HCT116 (cell line): ENCODE measurements around the gene TPRG1. TPM values are rescaled to one million over a fixed set of nuclear protein-coding genes. Genes with fewer than 3 reads are reported as not detected.

Source experiments
- ATAC-seq: fragments of 200-7000 bp; cut with Tn5 transposase; 2 replicates; pipeline ENCODE4 v1.9.1; 2020; ENCODE audit warnings: mild to moderate bottlenecking, moderate library complexity
- BruUV-seq: library from RNA; stranded (reverse); fragments of 400-500 nt; replicated peaks from 2 replicates; lab custom pipeline; 2021; lab: Mats Ljungman, UMichigan
- CTCF ChIA-PET: fragments of 300-600 bp; sonication (Branson Sonifier 250); formaldehyde crosslinking; loops from one replicate; lab custom pipeline; 2021; ENCODE audit warnings: antibody characterized with exemption; lab: Charles Lee
- POLR2A ChIA-PET: fragments of 300-600, 350-600 bp; sonication (Branson Sonifier 250); formaldehyde crosslinking; loops from one replicate; lab custom pipeline; 2021; ENCODE audit warnings: antibody characterized with exemption; lab: Charles Lee
- RAD21 ChIA-PET, 2 experiments: fragments of 300-600 bp; sonication (Branson Sonifier 250); formaldehyde crosslinking; loops; one replicate each; lab custom pipeline; 2023; ENCODE audit warnings: low total read pairs in 2 of 2; ENCODE audit not compliant: uncharacterized antibody in 2 of 2, unreplicated experiment in 2 of 2, low non-redundant PET in 1 of 2; lab: Charles Lee
- DNase-seq: peaks from one replicate; pipeline ENCODE4 v3.0.0-alpha.2; 2010; ENCODE audit warnings: low read depth, low spot score
- H2AFZ ChIP-seq: fragments of 200-600 bp; shearing (Covaris generic), sonication (generic); 2 replicates; pipeline ENCODE4 v1.6.1; 2017; ENCODE audit warnings: low read depth, mixed run types, mixed read lengths, antibody characterized with exemption, low read length; ENCODE audit not compliant: poor library complexity, severe bottlenecking
- H3K27ac ChIP-seq: 2 replicates; pipeline ENCODE4 v1.5.1; 2012; ENCODE audit warnings: low read depth, low read length
- H3K27me3 ChIP-seq: fragments of 200-600 bp; sonication (generic); 2 replicates; pipeline ENCODE4 v1.6.1; 2016; ENCODE audit warnings: mixed run types, low read length, mixed read lengths; ENCODE audit not compliant: insufficient read depth
- H3K36me3 ChIP-seq, 2 experiments: fragments of 200-500 bp in 1 of 2; fragments of 200-600 bp in 1 of 2; sonication (Bioruptor generic) in 1 of 2; sonication (generic) in 1 of 2; 2 replicates each; pipeline versions ENCODE4 v1.5.1 to v1.6.1; 2014 to 2016; ENCODE audit warnings: low read length in 2 of 2, inconsistent platforms in 1 of 2, mixed read lengths in 1 of 2, mixed run types in 1 of 2; ENCODE audit not compliant: insufficient read depth in 2 of 2, control insufficient read depth in 1 of 2
- H3K4me1 ChIP-seq, 2 experiments: fragments of 200-600 bp in 1 of 2; sonication (generic) in 1 of 2; 2 replicates each; pipeline versions ENCODE4 v1.5.1 to v1.6.1; 2012 to 2017; ENCODE audit warnings: low read length in 2 of 2, inconsistent platforms in 1 of 2, mild to moderate bottlenecking in 1 of 2, mixed read lengths in 1 of 2, mixed run types in 1 of 2, moderate library complexity in 1 of 2; ENCODE audit not compliant: insufficient read depth in 2 of 2, control insufficient read depth in 1 of 2
- H3K4me2 ChIP-seq: fragments of 200-600 bp; sonication (generic); 2 replicates; pipeline ENCODE4 v1.6.1; 2017; ENCODE audit warnings: mixed run types, low read length, mixed read lengths
- H3K4me3 ChIP-seq, 2 experiments: fragments of 200-600 bp in 1 of 2; sonication (generic) in 1 of 2; replicated peaks in 1 of 2; 2 replicates each; pipeline ENCODE4 v1.5.1; 2011 to 2016; ENCODE audit warnings: low read length in 2 of 2, control low read depth in 1 of 2, low read depth in 1 of 2, mild to moderate bottlenecking in 1 of 2, mixed read lengths in 1 of 2, mixed run types in 1 of 2
- H3K79me2 ChIP-seq: fragments of 200-600 bp; sonication (generic); 2 replicates; pipeline ENCODE4 v1.6.1; 2017; ENCODE audit warnings: mild to moderate bottlenecking, mixed run types, low read length, moderate library complexity, mixed read lengths; ENCODE audit not compliant: insufficient read depth
- H3K9ac ChIP-seq: fragments of 200-600 bp; sonication (generic); 2 replicates; pipeline ENCODE4 v1.6.1; 2016; ENCODE audit warnings: low read length, mixed read lengths
- H3K9me2 ChIP-seq: fragments of 200-600 bp; sonication (generic), shearing (Covaris generic); 2 replicates; pipeline ENCODE4 v1.6.1; 2017; ENCODE audit warnings: mixed run types, mild to moderate bottlenecking, moderate library complexity; ENCODE audit not compliant: insufficient read depth
- H3K9me3 ChIP-seq, 2 experiments: fragments of 200-500 bp in 1 of 2; fragments of 200-600 bp in 1 of 2; sonication (Bioruptor generic) in 1 of 2; sonication (generic) in 1 of 2; 2 replicates each; pipeline ENCODE4 v1.6.1; 2014 to 2017; ENCODE audit warnings: low read length in 2 of 2, mixed read lengths in 2 of 2, inconsistent platforms in 1 of 2, low read depth in 1 of 2, mild to moderate bottlenecking in 1 of 2, mixed run types in 1 of 2, moderate library complexity in 1 of 2; ENCODE audit not compliant: control insufficient read depth in 1 of 2, insufficient read depth in 1 of 2
- H4K20me1 ChIP-seq: fragments of 200-600 bp; sonication (generic), shearing (Covaris generic); 2 replicates; pipeline ENCODE4 v1.6.1; 2017; ENCODE audit warnings: mixed run types, mild to moderate bottlenecking, moderate library complexity; ENCODE audit not compliant: insufficient read depth
- ATF3 ChIP-seq: IDR thresholded peaks from 2 replicates; pipeline ENCODE4 v1.6.1; 2012
- CTCF ChIP-seq, 3 experiments: fragments of 200-600 bp in 1 of 3; sonication (generic) in 1 of 3; IDR thresholded peaks in 2 of 3; conservative IDR thresholded peaks in 1 of 3; 2 replicates each; pipeline ENCODE4 v1.5.1; 2012 to 2017; ENCODE audit warnings: low read depth in 2 of 3, low read length in 2 of 3, antibody characterized with exemption in 1 of 3, borderline replicate concordance in 1 of 3, control low read depth in 1 of 3, mild to moderate bottlenecking in 1 of 3, mixed read lengths in 1 of 3, mixed run types in 1 of 3, moderate library complexity in 1 of 3; ENCODE audit not compliant: insufficient read depth in 1 of 3
- EGR1 ChIP-seq: IDR thresholded peaks from 2 replicates; pipeline ENCODE4 v1.6.1; 2012; ENCODE audit warnings: low read depth
- ELF1 ChIP-seq: IDR thresholded peaks from 2 replicates; pipeline ENCODE4 v1.6.1; 2012; ENCODE audit warnings: low read depth, borderline replicate concordance
- EZH2 ChIP-seq: fragments of 200-600 bp; sonication (generic); IDR thresholded peaks from 2 replicates; pipeline ENCODE4 v1.6.1; 2017; ENCODE audit warnings: antibody characterized with exemption, mixed run types
- FOSL1 ChIP-seq: IDR thresholded peaks from 2 replicates; pipeline ENCODE4 v1.6.1; 2012; ENCODE audit warnings: low read depth
- JUND ChIP-seq: IDR thresholded peaks from 2 replicates; pipeline ENCODE4 v1.6.1; 2012
- MAX ChIP-seq: IDR thresholded peaks from 2 replicates; pipeline ENCODE4 v1.6.1; 2012
- POLR2A ChIP-seq: IDR thresholded peaks from 2 replicates; pipeline ENCODE4 v1.7.0; 2011; ENCODE audit warnings: borderline replicate concordance; ENCODE audit not compliant: insufficient read depth, insufficient read length; ENCODE audit errors: extremely low read depth
- REST ChIP-seq: IDR thresholded peaks from 2 replicates; pipeline ENCODE4 v1.6.1; 2012; ENCODE audit warnings: low read depth
- SIN3A ChIP-seq: IDR thresholded peaks from 2 replicates; pipeline ENCODE4 v1.6.1; 2012; ENCODE audit warnings: low read depth
- SRF ChIP-seq: IDR thresholded peaks from 2 replicates; pipeline ENCODE4 v1.6.1; 2012; ENCODE audit warnings: low read depth
- YY1 ChIP-seq: IDR thresholded peaks from 2 replicates; pipeline ENCODE4 v1.6.1; 2011; ENCODE audit warnings: low read length, low read depth, moderate library complexity, mild to moderate bottlenecking; ENCODE audit not compliant: insufficient replicate concordance; ENCODE audit errors: extremely low read depth
- ZFX ChIP-seq: fragments of 450-650 bp; IDR thresholded peaks from 2 replicates; pipeline ENCODE4 v1.6.1; 2017
- ZNF274 ChIP-seq: fragments of 200-500 bp; sonication (Bioruptor generic); IDR thresholded peaks from 2 replicates; pipeline ENCODE4 v1.6.1; 2014; ENCODE audit warnings: mild to moderate bottlenecking, low read depth, low read length, inconsistent platforms
- intact Hi-C: fragments of 100-400 bp; cut with micrococcal nuclease; formaldehyde crosslinking; loops from 2 replicates; pipeline ENCODE4 v1.10.0; 2022
- total RNA-seq: library from RNA; stranded (reverse); gene quantifications from one replicate; pipeline ENCODE4 v1.2.1, GENCODE V29; 2021; ENCODE audit not compliant: unreplicated experiment

TPRG1 gene
- total RNA-seq, 1 experiment from 2014 or later, result 2.8 TPM

- Histone ChIP-seq H3K4me2 (no peak overlapping the region), H3K79me2 (no peaks in the 10 kb centered on the region), H4K20me1 (no peaks in the 10 kb centered on the region), H3K9ac (no peak overlapping the region), H3K9me2 (no peaks in the 10 kb centered on the region), H2AFZ (no peak overlapping the region), H3K36me3 (no peaks in the 10 kb centered on the region), H3K9me3 (no peaks in the 10 kb centered on the region), H3K27me3 (no peaks in the 10 kb centered on the region), H3K27ac (no peak overlapping the region), H3K4me3 (no peak overlapping the region), H3K4me1 (no peaks in the 10 kb centered on the region)
- ChIA-PET RAD21 (no interaction called here), POLR2A (no interaction called here), CTCF (interaction anchor here (4.7 kb wide), 1 partner anchor 36 kb away, joined by 34 read pairs; no protein-coding TSS in a partner anchor)
- no TSS peak for BruUV-seq
- no peak for TF ChIP-seq ZNF274
- no peak for TF ChIP-seq CTCF (IDR thresholded peaks at IDR 0.05 in 2 of 3, conservative IDR thresholded peaks at IDR 0.05 in 1 of 3; ENCODE audit: borderline replicate concordance in 1 of 3, insufficient read depth in 1 of 3, low read depth in 2 of 3, low read length in 2 of 3)
- no peak for TF ChIP-seq MAX
- TF ChIP-seq EGR1, result no peak
- no peak for TF ChIP-seq ATF3
- no peak for TF ChIP-seq REST
- no peak for TF ChIP-seq JUND
- TF ChIP-seq SIN3A, result no peak
- no peak for TF ChIP-seq SRF
- no peak for TF ChIP-seq FOSL1
- no peak for TF ChIP-seq ELF1
- TF ChIP-seq POLR2A, result no peak
- TF ChIP-seq EZH2, result no peak
- TF ChIP-seq YY1, result no peak
- TF ChIP-seq ZFX, result no peak
- no peak for DNase-seq
- ATAC-seq, result no peak
- intact Hi-C loops, result no loop called here
Measured at GRCh38 chr3:189236352-189236751, 64.6 kb downstream of the TPRG1 start.
